ENCODE data around the gene COL23A1.
A peak's percentile ranks its signal among the peaks of the same experiment; 100 is the strongest.

COL23A1 gene

DNA sequence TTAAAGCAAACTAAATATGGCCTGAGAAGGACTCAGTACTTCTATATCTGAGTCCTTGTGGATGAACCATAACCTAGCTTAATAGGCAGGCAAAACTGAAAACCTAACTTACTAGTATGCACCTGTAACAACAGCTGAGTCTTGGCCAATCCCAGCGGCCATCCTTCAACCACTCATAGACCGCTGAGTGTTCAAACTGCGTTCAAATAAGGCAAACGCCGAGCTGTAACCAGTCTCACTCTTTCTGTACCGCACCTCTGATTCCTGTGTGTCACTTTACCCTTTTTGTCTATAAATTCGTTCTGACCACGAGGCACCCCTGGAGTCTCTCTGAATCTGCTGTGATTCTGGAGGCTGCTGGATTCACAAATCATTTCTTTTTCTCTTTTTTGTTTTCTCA lies 170.5 kb downstream of the COL23A1 start:
- DNase-seq = no peak

- no peak for DNase-seq
Observed at GRCh38 chr5:178419196-178419595, 171.0 kb downstream of the COL23A1 start.

GRCh38 chr5:178418471-178419010 lies 171.7 kb downstream of the COL23A1 start:
- DNase-seq = no peak

DNA sequence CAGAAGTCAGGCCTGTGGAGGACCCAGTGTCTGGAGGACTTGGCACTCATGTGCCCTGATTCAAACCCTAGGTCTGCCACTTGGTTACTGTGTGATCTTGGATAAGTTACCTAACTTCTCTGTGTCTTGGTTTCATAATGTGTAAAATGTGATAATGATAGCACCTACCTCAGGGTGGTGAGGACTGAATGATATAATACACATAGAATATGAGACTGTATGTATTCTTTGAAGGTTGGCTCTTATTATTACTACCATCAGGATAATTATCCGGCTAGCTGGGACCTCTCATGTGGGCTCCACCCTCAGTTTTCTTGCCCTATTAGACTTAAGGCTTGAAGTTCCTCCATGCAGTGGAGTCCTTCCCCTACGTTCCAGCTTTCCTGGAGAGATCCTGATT lies 172.2 kb downstream of the COL23A1 start:
- no peak for DNase-seq

- DNase-seq = peak; percentile 9
Observed at GRCh38 chr5:178417391-178417811, 172.8 kb downstream of the COL23A1 start.

- peak; percentile 85 for DNase-seq
Observed at GRCh38 chr5:178416919-178417318, 173.3 kb downstream of the COL23A1 start.

- no peak for DNase-seq
Observed at GRCh38 chr5:178416206-178416882, 173.8 kb downstream of the COL23A1 start.

DNA sequence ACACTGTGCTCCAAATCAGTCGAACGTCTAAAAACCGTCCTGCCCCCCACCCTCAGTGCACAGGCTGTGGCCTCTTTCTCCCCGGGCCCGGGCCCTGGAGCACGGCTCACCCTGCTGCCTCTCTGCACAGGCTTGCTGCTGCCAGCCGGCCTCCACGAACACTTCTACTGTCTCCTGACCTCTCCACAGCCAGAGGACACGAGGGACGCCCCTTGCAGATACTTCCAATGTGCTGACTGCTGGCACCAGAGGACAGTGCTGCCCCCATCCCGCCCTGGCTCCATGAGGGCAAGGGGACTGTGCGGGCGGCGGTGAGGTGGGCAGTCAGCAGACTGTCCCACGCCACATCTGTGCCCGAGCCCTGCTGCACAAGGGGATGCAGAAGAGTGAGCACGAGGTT lies 174.8 kb downstream of the COL23A1 start:
- DNase-seq = no peak

GRCh38 chr5:178413988-178414387 lies 176.2 kb downstream of the COL23A1 start:
- DNase-seq = no peak

- DNase-seq = no peak
Observed at GRCh38 chr5:178411083-178411482, 179.1 kb downstream of the COL23A1 start.

- DNase-seq = no peak
Observed at GRCh38 chr5:178407646-178408045, 182.5 kb downstream of the COL23A1 start.

GRCh38 chr5:178404987-178405386 lies 185.2 kb downstream of the COL23A1 start:
- DNase-seq = peak; percentile 12

- DNase-seq = no peak
Observed at GRCh38 chr5:178403956-178404600, 186.1 kb downstream of the COL23A1 start.

- DNase-seq = no peak
Observed at GRCh38 chr5:178403351-178403750, 186.8 kb downstream of the COL23A1 start.

DNA sequence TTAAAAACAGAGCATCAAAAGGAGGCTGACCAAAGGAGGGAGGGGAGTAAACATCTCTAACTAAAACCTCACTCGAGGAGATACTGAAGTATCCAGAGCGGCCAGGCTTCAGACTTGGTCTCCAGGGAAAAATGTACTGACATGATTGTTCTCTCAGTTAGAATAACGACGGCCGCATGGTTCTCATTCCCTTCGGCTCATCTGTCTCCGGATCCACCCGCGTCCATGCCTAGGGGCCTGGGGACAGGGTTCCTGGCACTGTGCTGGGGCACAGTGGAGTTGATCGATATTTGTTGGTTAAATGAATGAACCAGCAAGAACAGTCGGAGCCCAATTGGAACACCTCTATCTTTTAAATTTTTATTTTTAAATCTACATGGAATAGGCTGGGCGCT lies 190.5 kb downstream of the COL23A1 start:
- no peak for DNase-seq

DNA sequence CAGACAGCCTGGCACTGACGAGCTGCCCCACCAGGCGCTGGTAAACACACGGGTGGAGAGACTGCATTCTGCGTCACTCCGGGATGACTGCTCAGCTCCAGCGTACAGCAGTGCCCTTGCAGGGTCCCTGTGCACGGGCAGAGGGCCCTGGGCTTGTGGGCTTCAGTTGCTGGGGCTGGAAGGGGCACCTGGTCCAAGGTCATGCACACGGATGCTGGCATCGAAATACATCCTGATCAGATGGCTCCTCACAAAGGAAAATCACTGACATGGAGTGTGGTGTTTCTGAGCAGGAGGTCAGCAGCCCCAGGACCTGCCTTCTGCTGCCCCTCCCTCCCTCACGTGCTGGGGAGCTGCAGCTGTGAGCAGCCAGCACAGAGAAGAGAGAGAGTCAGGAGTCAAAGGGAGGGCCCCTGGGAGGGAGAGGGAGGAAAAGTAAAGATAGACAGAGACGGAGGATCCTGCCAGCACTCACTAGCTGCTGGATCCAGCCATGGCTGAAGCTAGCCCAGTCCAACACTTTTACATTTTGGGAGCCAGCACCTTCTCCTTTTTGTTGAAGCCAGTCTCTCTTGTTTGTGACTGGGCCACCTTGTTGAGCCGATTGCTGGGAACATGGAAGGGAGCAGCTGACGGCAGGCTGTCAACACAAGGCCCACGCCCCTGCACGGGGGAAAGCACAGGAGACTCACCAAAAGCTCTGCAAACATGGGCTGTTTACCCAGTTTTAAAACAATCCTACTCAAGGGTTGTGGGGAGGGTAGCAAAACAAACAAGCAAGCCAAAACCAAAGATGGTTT lies 191.1 kb downstream of the COL23A1 start:
- no peak for DNase-seq

- DNase-seq = no peak
Observed at GRCh38 chr5:178396796-178397720, 193.1 kb downstream of the COL23A1 start.

DNA sequence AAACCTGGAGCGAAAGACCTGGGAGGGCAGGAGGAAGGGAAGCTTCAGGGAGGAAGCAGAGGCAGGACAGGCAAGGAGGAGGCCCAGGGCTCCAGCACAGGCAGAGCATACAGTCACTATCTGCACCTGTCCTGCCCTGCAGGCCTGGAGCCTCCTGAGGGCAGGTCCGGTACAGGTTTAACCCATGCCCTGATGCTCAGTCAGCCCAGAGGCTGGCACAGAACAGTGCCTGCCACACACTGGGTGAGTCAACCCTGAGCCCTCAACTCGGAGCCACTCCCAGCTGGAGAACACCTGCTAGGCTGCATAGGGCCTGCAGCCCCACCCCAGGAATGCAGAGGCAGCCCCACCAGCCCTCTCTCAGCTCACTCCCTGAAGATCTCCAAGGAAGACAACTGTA lies 196.1 kb downstream of the COL23A1 start:
- DNase-seq = no peak

DNA sequence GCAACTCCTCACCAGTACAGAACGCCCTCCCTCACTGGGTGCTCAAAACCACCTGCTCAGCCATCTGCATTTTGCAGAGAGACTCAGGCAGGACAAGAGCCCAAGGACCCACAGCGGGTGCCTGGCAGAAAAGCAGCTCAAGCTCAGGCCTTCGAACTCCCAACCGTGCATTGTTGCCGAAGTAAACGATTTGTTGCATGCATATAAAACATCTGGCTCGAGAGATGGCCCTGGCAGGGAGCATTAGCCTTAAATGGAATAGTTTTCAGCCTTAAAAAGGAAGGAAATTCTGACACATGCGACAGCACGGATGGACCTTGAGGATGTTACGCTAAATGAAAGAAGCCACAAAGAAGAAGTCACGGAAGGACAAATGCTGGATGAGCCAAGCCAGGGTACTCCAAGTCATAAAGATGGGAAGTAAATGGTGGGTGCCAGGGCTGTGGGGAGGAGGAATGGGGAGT lies 197.2 kb downstream of the COL23A1 start:
- DNase-seq = no peak

GRCh38 chr5:178392386-178392785 lies 197.8 kb downstream of the COL23A1 start:
- DNase-seq = no peak

DNA sequence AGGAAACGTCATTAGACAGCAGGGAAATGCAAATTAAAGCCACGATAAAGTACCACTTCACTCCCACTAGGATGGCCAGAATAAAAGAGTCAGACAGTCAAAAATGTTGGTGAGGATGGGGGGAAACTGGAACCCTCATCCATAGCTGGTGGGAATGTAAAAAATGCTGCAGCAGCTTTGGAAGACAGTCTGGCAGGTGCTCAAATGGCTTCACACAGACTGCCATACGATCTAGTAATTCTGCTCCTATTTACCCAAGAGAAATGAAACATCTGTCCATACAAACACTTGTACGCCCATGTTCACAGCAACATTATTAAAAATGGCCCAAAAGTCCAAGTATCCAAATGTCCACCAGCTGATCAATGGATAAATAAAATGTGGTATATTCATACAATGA lies 198.7 kb downstream of the COL23A1 start:
- no peak for DNase-seq

DNA sequence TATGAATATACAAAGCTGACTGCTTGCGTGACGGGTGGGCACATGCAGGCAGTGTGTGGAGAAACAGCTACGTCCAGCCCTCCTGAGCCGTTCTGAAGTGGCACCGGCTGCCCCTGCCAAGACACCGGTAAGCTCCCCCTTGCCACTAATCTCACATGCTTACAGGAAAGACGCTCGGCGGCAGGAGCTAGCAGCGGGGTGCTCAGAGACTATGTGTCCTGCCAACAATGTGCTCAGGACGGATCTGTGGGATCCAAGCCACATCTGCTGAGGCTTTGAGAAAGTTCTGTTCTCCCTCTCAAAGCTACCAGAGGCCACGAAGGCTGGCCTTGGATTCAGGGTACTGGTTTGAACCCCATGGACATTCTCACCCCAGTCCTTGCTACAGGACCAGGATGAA lies 200.4 kb downstream of the COL23A1 start:
- DNase-seq = no peak
